GM18498 (cell line): ENCODE measurements around the gene MAEA.

Source experiments
- ATAC-seq: cut with Tn5 transposase; IDR thresholded peaks from one replicate; pipeline ENCODE4 v1.9.1; 2021; ENCODE audit warnings: mild to moderate bottlenecking, moderate library complexity; ENCODE audit not compliant: unreplicated experiment

The MAEA gene

GRCh38 chr4:1249731-1250526 is 39.8 kb upstream of the MAEA start:
- peak; percentile 0 for ATAC-seq

- ATAC-seq, result no peak
Measured at GRCh38 chr4:1250527-1250812, 39.2 kb upstream of the MAEA start.

DNA sequence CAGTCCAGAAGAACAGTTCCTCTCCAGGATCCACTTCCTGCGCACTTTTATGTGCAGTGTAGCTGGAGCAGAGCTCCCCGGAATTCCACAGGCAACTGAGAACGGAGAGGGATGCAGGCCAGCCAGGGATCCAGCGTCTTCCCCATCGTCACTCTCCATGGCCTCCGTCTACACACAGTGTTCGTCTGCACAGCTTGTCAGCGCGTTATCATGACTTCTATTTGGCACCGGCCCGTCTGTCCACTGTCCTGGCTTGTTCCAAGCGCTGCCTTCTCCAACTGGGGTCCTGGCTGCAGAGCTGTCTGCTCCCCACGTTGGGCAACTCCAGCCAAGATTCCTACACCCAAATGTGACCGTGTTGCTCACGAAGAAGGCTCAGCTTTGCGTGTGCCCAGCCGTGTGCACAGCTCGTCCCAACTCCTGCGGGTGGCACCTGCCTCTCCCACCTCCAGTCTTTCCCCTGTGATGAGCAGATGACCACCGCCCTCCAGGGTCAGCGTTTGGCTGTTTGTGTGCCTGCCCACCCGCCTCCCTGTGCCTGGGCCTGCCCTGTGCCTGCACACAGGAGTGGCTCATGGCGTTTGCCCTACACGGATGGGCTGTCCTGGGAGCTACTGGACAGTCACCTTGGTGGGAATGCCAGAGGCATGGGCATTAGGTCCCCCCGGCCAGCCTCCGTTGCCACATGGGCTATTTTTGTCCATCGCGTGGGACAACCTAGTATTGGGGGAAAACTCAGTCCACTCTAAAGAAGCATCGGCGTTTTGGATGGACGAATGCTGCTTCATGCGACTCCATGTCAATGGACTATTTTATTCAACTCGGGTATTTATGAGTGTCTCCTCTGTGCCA is 38.5 kb upstream of the MAEA start:
- no peak for ATAC-seq

DNA sequence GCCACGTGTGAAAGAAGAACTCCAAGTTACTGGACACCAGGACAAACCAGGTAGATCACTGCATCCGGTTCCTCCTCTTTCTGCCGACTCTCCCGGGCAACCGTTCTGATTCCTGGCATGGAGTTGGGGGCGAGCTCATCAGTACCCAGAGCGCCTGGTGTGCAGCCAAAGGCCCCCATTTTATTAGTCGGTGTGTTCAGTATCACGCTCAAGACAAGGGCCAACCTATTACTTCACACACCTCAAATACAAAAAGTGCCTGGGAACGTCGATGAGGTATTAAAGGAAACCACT is 38.0 kb upstream of the MAEA start:
- no peak for ATAC-seq

DNA sequence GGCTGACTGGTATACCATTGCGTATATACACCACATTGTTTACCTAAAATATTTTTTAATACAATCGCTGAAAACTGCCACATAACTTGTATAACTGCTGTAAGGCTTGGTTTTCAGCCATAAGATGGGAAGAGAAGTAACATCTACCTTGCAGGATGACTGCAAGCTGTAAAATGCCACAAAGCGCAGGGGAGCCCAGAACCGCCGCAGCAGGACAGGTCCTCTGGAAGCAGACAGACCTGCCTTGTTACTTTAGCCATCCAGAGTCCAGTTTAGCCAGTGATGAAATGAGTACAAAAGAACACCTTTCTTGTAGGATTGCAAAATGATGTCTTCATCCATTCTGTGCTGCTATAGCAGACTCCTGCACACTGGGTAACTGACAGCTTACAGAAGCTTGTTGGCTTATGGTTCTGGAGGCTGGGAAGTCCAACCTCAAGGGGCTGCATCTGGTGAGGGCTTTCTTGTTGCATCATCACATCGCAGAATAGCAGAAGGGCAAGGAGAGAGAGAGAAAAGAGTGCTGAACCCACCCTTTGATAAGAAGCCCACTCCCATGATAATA is 36.7 kb upstream of the MAEA start:
- no peak for ATAC-seq

DNA sequence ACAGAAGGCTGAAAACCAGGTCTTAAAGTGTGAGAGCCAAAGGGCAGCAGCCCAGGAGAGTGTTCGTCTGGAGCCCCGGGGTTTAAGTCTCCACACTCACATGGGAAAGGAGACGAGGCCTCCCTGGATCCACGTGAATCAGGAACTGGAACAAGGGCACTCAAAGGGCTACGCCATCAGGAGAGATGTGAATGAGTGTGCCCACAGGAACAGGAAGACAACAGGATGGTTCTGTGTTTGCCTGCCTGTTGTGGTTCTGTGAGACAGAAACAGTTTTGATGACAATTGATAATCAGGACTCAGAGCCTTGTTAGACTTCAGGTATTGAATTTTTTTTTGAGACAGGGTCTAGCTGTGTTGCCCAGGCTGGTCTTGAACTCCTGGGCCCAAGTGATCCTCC is 35.9 kb upstream of the MAEA start:
- no peak for ATAC-seq

DNA sequence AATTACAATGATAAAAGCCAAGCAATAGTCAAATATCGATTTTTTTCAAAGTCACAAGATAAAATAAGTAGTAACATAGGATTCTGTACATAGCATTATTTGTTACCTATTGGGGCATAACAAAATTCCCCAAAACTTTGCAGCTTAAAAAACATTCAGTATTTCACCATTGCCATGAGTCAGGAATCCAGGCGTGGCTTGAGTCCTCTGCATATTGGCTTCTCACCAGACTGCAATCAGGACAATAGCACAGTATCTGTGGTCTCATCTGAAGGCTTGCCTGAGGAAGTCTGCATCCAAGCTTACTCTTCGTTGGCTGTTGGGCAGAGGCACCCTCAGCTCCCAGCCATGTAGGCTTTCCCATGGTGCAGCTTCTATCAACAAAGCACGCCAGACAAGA is 34.5 kb upstream of the MAEA start:
- no peak for ATAC-seq

GRCh38 chr4:1255699-1256098 is 34.0 kb upstream of the MAEA start:
- ATAC-seq, result no peak

DNA sequence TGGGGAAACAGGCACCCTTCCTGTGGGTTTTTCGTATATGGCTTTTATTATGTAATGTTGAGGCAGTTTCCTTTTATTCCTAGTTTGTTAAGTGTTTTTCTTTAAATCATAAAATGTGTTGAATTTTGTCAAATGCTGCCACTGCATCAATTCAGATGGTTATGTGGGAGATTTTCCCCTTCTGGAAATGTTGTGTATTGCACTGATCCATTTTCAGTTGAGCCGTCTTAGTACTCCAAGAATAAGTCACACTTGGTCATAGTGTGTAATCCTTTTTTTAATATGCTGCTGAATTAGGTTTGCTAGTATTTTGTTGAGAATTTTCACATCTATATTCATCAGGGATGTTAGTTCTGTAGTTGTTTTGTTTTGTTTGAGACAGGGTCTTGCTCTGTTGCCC is 31.2 kb upstream of the MAEA start:
- ATAC-seq, result no peak

DNA sequence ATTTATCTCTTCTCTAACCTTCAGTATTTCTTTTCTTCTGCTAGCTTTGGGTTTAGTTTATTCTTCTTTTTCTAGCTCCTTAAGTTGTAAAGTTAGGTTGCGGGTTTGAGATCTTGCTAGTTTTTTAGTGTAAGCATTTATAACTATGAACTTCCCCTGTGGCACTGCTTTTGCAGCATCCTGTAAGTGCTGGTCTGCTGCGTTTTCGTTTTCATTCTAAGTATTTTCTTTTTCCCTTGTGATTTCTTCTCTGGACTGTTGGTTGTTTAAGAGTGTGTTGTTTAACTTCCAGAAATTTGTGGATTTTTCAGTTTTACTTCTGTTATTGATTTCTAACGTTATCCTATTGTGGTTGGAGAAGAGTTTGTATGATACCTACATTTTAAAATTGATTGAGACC is 29.7 kb upstream of the MAEA start:
- ATAC-seq, result no peak

DNA sequence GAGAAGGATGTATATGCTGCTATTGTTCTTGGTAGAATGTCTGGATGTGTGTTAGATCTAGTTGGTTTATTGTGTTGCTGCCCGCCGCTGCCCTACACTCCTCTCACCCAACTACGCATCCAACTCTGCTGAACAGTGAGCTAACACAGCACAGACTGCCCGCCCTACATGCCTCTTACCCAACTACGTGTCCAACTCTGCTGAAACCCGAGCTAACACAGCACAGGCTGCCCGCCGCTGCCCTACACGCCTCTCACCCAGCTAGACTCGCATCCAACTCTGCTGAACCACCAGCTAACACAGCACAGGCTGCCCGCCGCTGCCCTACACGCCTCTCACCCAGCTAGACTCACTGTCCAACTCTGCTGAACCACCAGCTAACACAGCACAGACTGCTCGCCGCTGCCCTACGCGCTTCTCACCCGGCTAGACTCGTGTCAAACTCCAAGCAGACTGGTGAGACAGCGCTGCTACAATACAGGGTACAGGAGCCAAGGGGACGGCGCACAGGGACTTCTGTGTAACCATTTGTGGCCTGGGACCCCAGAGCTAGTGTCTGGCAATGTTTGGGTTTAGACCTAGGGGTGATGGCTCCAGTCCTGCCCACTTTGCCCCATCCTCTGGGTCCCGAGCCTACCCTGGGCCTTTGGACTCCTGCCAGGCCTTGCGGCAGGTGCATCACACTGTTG is 29.1 kb upstream of the MAEA start:
- ATAC-seq, result no peak

DNA sequence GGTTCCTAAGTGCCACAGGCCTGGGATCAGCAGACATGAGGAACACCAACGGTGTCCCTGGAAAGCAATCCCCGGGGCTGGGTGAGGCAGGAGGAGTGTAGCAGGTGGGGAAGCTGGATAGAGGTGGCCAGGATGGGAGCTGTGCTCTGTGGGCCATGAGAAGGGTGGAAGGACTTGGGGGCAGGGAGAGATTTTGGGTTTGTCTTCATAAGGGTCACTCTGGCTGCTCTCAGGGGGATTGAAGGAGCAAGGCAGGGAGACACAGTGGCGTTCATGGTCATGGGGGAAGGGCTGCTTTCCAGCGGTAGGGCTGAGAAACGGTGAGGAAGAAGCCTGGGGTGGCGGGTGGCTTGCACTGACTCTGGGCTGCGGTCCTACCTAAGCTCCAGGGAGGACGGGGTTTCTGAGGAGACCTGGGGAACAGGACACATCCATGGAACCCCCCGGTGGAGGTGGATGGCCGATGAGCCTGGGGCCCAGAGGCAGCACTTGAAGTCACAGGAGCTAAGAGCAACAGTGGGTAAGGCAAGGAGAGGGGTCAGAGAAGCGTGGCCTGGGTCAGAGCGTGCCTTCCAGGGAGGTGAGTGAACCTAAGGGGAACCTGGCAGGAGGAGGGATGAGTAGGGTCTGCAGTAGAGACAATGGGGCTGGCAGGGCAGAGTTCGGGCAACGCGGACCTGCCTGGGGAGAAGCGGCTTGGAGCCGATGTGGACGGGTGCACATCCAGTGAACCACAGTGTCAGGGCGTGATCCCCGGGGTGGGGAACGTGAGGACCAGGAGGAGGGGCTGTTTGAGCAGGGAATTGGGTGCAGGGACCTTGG is 28.4 kb upstream of the MAEA start:
- ATAC-seq, result no peak

DNA sequence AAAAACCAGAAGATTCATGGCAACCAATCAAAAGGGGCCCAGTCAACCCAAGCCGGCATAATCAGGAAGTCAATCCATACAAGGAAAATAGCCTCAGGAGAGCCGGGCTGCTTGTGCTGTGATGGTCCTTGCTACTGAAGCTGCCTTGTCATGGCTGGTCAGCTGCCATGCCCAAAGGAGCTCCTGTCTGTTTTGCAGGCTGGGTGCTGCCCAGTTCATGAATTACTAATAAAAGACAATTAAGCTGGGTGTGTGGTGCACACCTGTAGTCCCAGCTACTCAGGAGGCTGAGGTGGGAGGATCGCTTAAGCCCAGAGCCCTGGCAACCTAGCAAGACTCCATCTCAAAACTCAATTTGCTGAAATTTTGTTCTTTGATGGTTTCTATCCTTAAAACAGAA is 24.7 kb upstream of the MAEA start:
- ATAC-seq, result no peak

GRCh38 chr4:1265351-1265750 is 24.3 kb upstream of the MAEA start:
- no peak for ATAC-seq

- ATAC-seq, result no peak
Measured at GRCh38 chr4:1266881-1267763, 22.6 kb upstream of the MAEA start.

- ATAC-seq, result no peak
Measured at GRCh38 chr4:1269209-1269608, 20.5 kb upstream of the MAEA start.

- no peak for ATAC-seq
Measured at GRCh38 chr4:1271686-1272085, 18.0 kb upstream of the MAEA start.

DNA sequence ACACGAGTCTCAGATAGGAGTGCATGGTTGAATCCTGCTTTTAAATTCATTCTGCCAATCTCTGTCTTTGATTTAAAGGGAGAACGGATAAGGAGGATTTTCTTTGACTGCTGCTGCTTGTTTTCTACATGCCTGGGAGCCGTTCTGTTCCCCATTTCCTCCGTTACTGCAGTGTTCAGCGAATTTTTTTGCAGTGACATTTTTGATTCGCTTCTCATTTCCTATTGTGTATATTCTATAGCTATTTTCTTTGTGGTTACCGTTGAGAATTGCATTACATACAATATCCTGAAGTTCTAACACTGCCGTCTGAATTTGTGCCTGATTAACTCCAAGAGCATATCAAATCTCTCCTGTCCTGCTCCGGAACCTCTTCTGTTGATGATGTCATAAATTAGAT is 14.8 kb upstream of the MAEA start:
- ATAC-seq, result no peak

DNA sequence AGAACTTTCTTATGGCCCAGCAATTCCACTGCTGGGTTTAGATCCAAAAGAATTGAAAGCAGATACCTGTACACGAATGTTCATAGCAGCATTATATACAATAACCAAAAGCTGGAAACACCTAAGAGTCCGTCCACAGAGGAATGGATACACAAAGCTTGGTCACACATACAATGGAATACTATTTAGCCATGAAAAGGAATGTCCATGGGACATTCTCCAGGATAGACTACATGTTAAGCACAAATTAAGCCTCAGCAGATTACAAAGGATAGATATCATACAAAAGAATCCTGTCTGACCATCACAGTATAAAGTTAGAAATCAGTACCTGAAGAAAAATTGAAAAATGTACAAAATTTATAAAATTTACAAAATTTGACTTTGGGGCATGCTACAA is 12.7 kb upstream of the MAEA start:
- no peak for ATAC-seq
